ENCODE data around the gene PSMD6. TPM values are rescaled to one million over a fixed set of nuclear protein-coding genes. Genes with fewer than 3 reads are reported as not detected.

Gene PSMD6
- total RNA-seq, 1 experiment from 2014 or later = 78.7 TPM

DNA sequence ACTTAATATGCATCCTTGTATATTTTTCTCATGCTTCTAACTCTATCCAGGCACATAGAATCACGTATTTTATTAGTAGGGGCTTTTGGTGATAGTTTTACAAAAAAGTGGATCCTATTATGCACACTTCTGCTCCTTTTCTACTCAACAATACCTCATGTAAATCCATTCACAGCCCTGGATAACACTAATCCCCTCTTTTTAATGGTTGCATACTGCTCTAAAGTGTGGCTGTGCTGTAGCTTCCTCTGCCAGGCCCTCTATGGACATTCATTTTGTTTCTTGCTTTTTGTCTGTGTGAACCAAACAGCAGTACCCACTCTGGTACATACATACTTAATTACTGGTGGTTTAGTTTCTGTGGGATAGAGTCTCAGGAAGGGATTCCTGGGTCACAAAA is 59.8 kb downstream of the PSMD6 start (continued):
- TF ChIP-seq EZH2phosphoT487 (IDR thresholded peaks at IDR 0.05; ENCODE audit: borderline replicate concordance) (no peak), POLR2A (IDR thresholded peaks at IDR 0.05; ENCODE audit: borderline replicate concordance, extremely low read depth, insufficient read depth, insufficient read length) (no peak), ZBTB33 (IDR thresholded peaks at IDR 0.05; ENCODE audit: extremely low read depth, insufficient replicate concordance, low read length) (no peak), SIN3A (IDR thresholded peaks at IDR 0.05; ENCODE audit: low read depth) (no peak)

DNA sequence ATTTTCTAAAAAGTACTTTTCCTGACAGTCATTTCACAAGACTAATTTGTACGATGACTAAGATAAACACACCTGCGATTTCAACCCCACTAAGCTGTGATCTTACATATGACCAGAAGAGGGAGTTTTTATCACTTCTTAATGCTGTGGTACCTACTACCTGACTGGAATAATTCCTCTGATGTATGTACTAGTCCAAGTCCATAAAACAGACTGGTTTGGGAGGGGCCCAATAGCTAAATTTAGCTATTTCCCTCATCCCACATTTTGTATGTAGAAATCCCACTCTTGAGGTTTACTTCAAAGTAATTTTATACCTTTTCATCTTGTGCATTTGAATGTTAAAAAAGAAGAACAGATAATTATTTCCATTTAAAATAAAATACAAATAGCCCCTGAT is 61.4 kb downstream of the PSMD6 start:
- no TSS peak for BruUV-seq (replicated peaks)
- intact Hi-C loops (cut with micrococcal nuclease) = loop anchor here (1.0 kb wide), 1 partner anchor 31 kb away; no protein-coding TSS in a partner anchor
- ATAC-seq = peak; percentile 84

More for the DNA sequence above, 61.4 kb downstream of the PSMD6 start:
- CTCF ChIA-PET = interaction anchor here (1.0 to 1.3 kb wide), 3 partner anchors 10 to 16 kb away, joined by 3 to 4 read pairs (median 3); no protein-coding TSS in a partner anchor
- Histone ChIP-seq H3K9me3 (ENCODE audit: control insufficient read depth in 1 of 2, insufficient read depth in 1 of 2, low read depth in 1 of 2, low read length in 2 of 2) (no peaks in the 10 kb centered on the region), H3K27ac (ENCODE audit: low read depth, low read length) (no peak overlapping the region), H3K4me3 (replicated peaks in 1 of 2; ENCODE audit: low read depth in 1 of 2, low read length in 2 of 2) (no peak overlapping the region), H3K9me2 (ENCODE audit: insufficient read depth) (no peaks in the 10 kb centered on the region), H3K4me2 (ENCODE audit: low read length) (no peak overlapping the region), H3K4me1 (ENCODE audit: control insufficient read depth in 1 of 2, insufficient read depth in 2 of 2, low read length in 2 of 2) (peaks cover 0 to 12% of the 10 kb centered on the region in 2 experiments; a peak in 3 of 4 replicates), H3K79me2 (ENCODE audit: insufficient read depth, low read length) (peaks cover 59% of the 10 kb centered on the region), H3K27me3 (ENCODE audit: insufficient read depth, low read length) (no peaks in the 10 kb centered on the region), H3K36me3 (ENCODE audit: control insufficient read depth in 1 of 2, insufficient read depth in 2 of 2, low read length in 2 of 2) (no peaks in the 10 kb centered on the region), H3K9ac (ENCODE audit: low read length) (no peak overlapping the region), H2AFZ (ENCODE audit: low read depth, low read length, poor library complexity, severe bottlenecking) (no peak overlapping the region), H4K20me1 (ENCODE audit: insufficient read depth) (peaks cover 4% of the 10 kb centered on the region; the same call in 1 of the 2 replicates)
- RAD21 ChIA-PET (ENCODE audit: low non-redundant PET in 1 of 2, low total read pairs in 2 of 2, uncharacterized antibody in 2 of 2, unreplicated experiment in 2 of 2) = no interaction called here
- POLR2A ChIA-PET = no interaction called here
- no peak for TF ChIP-seq POLR2AphosphoS5 (IDR thresholded peaks at IDR 0.05; ENCODE audit: low read depth, low read length)
- TF ChIP-seq SIN3A (IDR thresholded peaks at IDR 0.05; ENCODE audit: low read depth) = no peak
- no peak for TF ChIP-seq SP1 (IDR thresholded peaks at IDR 0.05; ENCODE audit: low read depth)
- no peak for TF ChIP-seq CEBPB (IDR thresholded peaks at IDR 0.05; ENCODE audit: low read depth)
- no peak for TF ChIP-seq ZNF274 (IDR thresholded peaks at IDR 0.05; ENCODE audit: low read depth, low read length)
- TF ChIP-seq RAD21 (IDR thresholded peaks at IDR 0.05; ENCODE audit: low read depth) = peak; percentile 44
- TF ChIP-seq JUND (IDR thresholded peaks at IDR 0.05) = no peak
- no peak for TF ChIP-seq ZBTB33 (IDR thresholded peaks at IDR 0.05; ENCODE audit: extremely low read depth, insufficient replicate concordance, low read length)
- no peak for TF ChIP-seq ATF3 (IDR thresholded peaks at IDR 0.05)
- peak; percentile 35 to 55 (median 51); a peak in 5 of 6 replicates for TF ChIP-seq CTCF (IDR thresholded peaks at IDR 0.05 in 2 of 3, conservative IDR thresholded peaks at IDR 0.05 in 1 of 3; ENCODE audit: borderline replicate concordance in 1 of 3, insufficient read depth in 1 of 3, low read depth in 2 of 3, low read length in 2 of 3)
- TF ChIP-seq EZH2phosphoT487 (IDR thresholded peaks at IDR 0.05; ENCODE audit: borderline replicate concordance) = no peak
- DNase-seq (ENCODE audit: low read depth, low spot score) = peak; percentile 39

Measured in HCT116 (cell line).